ENCODE results near the gene FOXI1.
A peak's percentile ranks its signal among the peaks of the same experiment; 100 is the strongest.
"Not testable (repeated sequence)": the region's sequence is repeated elsewhere in the genome, so short reads cannot be mapped to it uniquely, and the experiment has no call there.

Gene FOXI1

GRCh38 chr5:170132269-170132975 lies 26.7 kb downstream of the FOXI1 start:
- DNase-seq, result peak; percentile 75 to 94

- DNase-seq, result no peak
These were observed 27.3 kb downstream of the FOXI1 start for GRCh38 chr5:170132976-170133448.

GRCh38 chr5:170135796-170136490 lies 30.2 kb downstream of the FOXI1 start:
- no peak for DNase-seq

GRCh38 chr5:170136506-170136905 lies 30.8 kb downstream of the FOXI1 start:
- no peak for DNase-seq

GRCh38 chr5:170137694-170138214 lies 32.1 kb downstream of the FOXI1 start:
- DNase-seq, result no peak

GRCh38 chr5:170138273-170138672 lies 32.6 kb downstream of the FOXI1 start:
- DNase-seq, result no peak

GRCh38 chr5:170139786-170140335 lies 34.2 kb downstream of the FOXI1 start:
- no peak for DNase-seq

GRCh38 chr5:170141196-170141595 lies 35.5 kb downstream of the FOXI1 start:
- not testable (repeated sequence) for DNase-seq

- DNase-seq, result no peak
These were observed 35.9 kb downstream of the FOXI1 start for GRCh38 chr5:170141636-170142035.

GRCh38 chr5:170142196-170142595 lies 36.5 kb downstream of the FOXI1 start:
- no peak for DNase-seq

- DNase-seq, result no peak
These were observed 37.4 kb downstream of the FOXI1 start for GRCh38 chr5:170143091-170143490.

- DNase-seq, result no peak
These were observed 38.0 kb downstream of the FOXI1 start for GRCh38 chr5:170143710-170144109.

- no peak for DNase-seq
These were observed 38.8 kb downstream of the FOXI1 start for GRCh38 chr5:170144286-170145023.

- DNase-seq, result no peak
These were observed 39.8 kb downstream of the FOXI1 start for GRCh38 chr5:170145462-170145861.

GRCh38 chr5:170147051-170147752 lies 41.5 kb downstream of the FOXI1 start:
- DNase-seq, result no peak

- no peak for DNase-seq
These were observed 42.1 kb downstream of the FOXI1 start for GRCh38 chr5:170147753-170148264.

- no peak for DNase-seq
These were observed 42.9 kb downstream of the FOXI1 start for GRCh38 chr5:170148430-170149205.

- DNase-seq, result no peak
These were observed 43.5 kb downstream of the FOXI1 start for GRCh38 chr5:170149206-170149515.

GRCh38 chr5:170150713-170151096 lies 45.0 kb downstream of the FOXI1 start:
- DNase-seq, result no peak

- DNase-seq, result no peak
These were observed 45.6 kb downstream of the FOXI1 start for GRCh38 chr5:170151097-170151831.

- DNase-seq, result no peak
These were observed 47.1 kb downstream of the FOXI1 start for GRCh38 chr5:170152767-170153166.
